Activated CD4-positive, alpha-beta T cell treated with anti-CD3 and anti-CD28 coated beads, Interleukin-10, Interleukin-2, amounts not matched to agents 100 ng/mL and 50 ng/mL, durations not matched to agents 16 hours and 8 hours (primary cell): ENCODE results near the gene SPAG17.
A peak's percentile ranks its signal among the peaks of the same experiment; 100 is the strongest.

Experiments
- DNase-seq: peaks from one replicate; pipeline ENCODE4 v3.0.0-alpha.2; 2020

The SPAG17 gene

GRCh38 chr1:118185084-118185832 is at the start of gene SPAG17:
Gene SPAG17 (minus strand): TSS chr1:118185228. CDS start chr1:118185157, 71 bp downstream.
- DNase-seq = peak; percentile 32

- DNase-seq = no peak
Measured at GRCh38 chr1:118225471-118225870, 40.4 kb upstream of the SPAG17 start.

GRCh38 chr1:118223426-118223825 is 38.4 kb upstream of the SPAG17 start:
- no peak for DNase-seq

GRCh38 chr1:118219438-118219837 is 34.4 kb upstream of the SPAG17 start:
- DNase-seq = no peak

- DNase-seq = no peak
Measured at GRCh38 chr1:118217141-118217838, 32.3 kb upstream of the SPAG17 start.

- no peak for DNase-seq
Measured at GRCh38 chr1:118214866-118215265, 29.8 kb upstream of the SPAG17 start.

- DNase-seq = no peak
Measured at GRCh38 chr1:118210723-118211110, 25.7 kb upstream of the SPAG17 start.

- DNase-seq = no peak
Measured at GRCh38 chr1:118210051-118210722, 25.2 kb upstream of the SPAG17 start.

GRCh38 chr1:118209648-118210047 is 24.6 kb upstream of the SPAG17 start:
- no peak for DNase-seq

- DNase-seq = no peak
Measured at GRCh38 chr1:118206966-118207365, 21.9 kb upstream of the SPAG17 start.

- no peak for DNase-seq
Measured at GRCh38 chr1:118204648-118205047, 19.6 kb upstream of the SPAG17 start.

- DNase-seq = no peak
Measured at GRCh38 chr1:118204105-118204504, 19.1 kb upstream of the SPAG17 start.

GRCh38 chr1:118202076-118202608 is 17.1 kb upstream of the SPAG17 start:
- DNase-seq = no peak

GRCh38 chr1:118201524-118201923 is 16.5 kb upstream of the SPAG17 start:
- no peak for DNase-seq

GRCh38 chr1:118200836-118201235 is 15.8 kb upstream of the SPAG17 start:
- DNase-seq = no peak

- DNase-seq = no peak
Measured at GRCh38 chr1:118190561-118190960, 5.5 kb upstream of the SPAG17 start.

GRCh38 chr1:118189564-118189963 is 4.5 kb upstream of the SPAG17 start:
- DNase-seq = no peak

- DNase-seq = no peak
Measured at GRCh38 chr1:118188411-118188810, 3.4 kb upstream of the SPAG17 start.

GRCh38 chr1:118186026-118186425 is 998 bp upstream of the SPAG17 start:
- no peak for DNase-seq

- no peak for DNase-seq
Measured at GRCh38 chr1:118184739-118185083, 317 bp downstream of the SPAG17 start.

- DNase-seq = no peak
Measured at GRCh38 chr1:118183586-118183985, 1.4 kb downstream of the SPAG17 start.

- DNase-seq = no peak
Measured at GRCh38 chr1:118177998-118178397, 7.0 kb downstream of the SPAG17 start.

GRCh38 chr1:118169016-118169415 is 16.0 kb downstream of the SPAG17 start:
- no peak for DNase-seq

- no peak for DNase-seq
Measured at GRCh38 chr1:118160806-118161205, 24.2 kb downstream of the SPAG17 start.
